T-helper 9 cell (primary cell): ENCODE measurements around the gene MAP4K3.
"Not testable (repeated sequence)": the region's sequence is repeated elsewhere in the genome, so short reads cannot be mapped to it uniquely, and the experiment has no call there.

Experiments
- DNase-seq: peaks from one replicate; pipeline ENCODE4 v3.0.0-alpha.2; 2020

MAP4K3 gene

GRCh38 chr2:39362595-39362994 is 74.5 kb downstream of the MAP4K3 start:
- DNase-seq, result no peak

DNA sequence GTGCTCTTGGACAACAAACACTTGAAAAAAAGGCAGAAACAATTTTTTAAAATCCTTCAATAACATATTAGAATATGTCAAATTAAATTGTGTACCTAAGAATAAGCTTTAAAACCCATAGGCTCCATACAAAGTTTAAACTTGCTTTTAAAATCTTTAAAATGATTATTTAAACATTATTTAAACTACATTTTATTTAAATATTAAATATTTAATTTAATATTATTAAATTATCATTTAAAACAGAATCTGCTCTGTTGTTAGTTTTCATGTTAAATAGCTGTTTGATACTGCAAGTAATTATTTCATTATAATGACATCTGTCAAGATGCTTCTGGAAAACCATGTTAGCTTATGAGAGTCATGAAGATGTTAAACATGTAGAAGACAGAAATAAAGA is 75.6 kb downstream of the MAP4K3 start:
- DNase-seq, result no peak

- DNase-seq, result not testable (repeated sequence)
Observed at GRCh38 chr2:39360342-39360741, 76.7 kb downstream of the MAP4K3 start.

GRCh38 chr2:39359453-39360038 is 77.5 kb downstream of the MAP4K3 start:
- no peak for DNase-seq

- DNase-seq, result no peak
Observed at GRCh38 chr2:39356922-39357639, 80.0 kb downstream of the MAP4K3 start.

GRCh38 chr2:39350658-39351057 is 86.4 kb downstream of the MAP4K3 start:
- DNase-seq, result no peak

GRCh38 chr2:39338502-39338901 is 98.6 kb downstream of the MAP4K3 start:
- DNase-seq, result no peak

DNA sequence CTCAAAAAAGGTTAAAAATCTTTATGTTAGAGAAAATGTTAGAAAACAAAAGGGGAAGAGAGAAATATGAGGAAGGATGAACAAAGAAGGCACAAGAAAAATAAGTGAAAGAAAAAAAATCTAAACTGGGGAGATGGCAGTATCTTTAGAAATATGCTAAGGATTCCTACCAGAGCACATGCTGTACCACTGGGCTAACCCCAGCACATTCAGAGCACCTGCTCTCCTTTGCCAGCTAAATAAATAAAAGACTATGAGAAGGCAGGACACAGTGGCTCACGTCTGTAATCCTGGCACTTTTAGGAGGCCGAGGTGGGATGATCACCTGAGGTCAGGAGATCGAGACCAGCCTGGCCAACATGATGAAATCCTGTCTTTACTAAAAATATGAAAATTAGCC is 101.2 kb downstream of the MAP4K3 start:
- no peak for DNase-seq

DNA sequence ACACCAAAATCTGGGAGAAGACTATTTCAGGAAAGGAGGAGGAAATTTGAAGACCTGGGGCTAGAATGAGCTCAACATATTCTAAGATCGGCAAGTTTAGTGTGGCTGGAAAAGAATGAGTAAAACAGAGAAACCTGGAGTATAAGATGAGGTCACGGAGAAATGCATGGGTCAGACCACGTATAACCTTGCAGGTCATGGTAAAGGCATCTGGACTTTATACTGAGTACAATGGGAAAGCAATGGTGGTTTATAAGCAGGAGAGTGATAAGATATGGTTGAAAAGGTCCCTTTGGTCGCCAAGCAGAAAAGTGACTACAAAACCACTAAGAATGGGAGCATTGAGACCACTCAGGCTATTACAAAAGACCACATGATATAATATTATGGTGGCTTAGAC is 102.1 kb downstream of the MAP4K3 start:
- no peak for DNase-seq

- DNase-seq, result no peak
Observed at GRCh38 chr2:39334529-39334928, 102.6 kb downstream of the MAP4K3 start.

DNA sequence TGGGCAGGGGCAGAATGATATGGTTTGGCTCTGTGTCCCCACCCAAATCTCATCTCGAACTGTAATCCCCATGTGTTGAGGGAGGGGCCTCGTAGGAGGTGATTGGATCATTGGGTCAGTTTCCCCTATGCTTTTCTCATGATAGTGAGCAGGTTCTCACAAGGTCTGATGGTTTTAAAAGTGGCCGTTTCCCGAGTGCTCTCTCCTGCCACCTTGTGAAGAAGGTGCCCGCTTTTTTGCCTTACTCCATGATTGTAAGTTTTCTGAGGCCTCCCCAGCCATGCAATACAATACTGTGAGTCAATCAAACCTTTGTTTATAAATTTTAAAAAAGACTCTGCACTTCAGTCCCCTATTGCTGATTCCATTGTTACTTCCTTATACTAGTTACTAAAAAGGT is 110.4 kb downstream of the MAP4K3 start:
- DNase-seq, result no peak

DNA sequence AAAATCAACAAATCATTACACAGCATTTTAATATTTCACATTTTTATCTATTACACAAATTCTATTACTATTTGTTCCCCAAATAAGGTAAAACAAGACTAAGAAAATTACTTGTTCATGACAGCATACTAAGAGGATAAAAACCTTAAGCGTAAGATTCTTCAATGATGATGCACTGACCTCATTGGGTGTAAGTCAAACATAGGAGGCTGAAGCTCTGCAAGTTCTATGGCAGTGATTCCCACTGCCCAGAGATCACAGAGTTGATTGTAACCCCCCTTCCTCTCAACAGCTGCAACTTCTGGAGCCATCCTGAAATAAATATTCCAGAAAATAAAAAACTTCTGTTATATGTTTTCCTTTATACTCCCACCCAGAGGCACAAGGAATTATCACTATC is 111.1 kb downstream of the MAP4K3 start:
- no peak for DNase-seq

DNA sequence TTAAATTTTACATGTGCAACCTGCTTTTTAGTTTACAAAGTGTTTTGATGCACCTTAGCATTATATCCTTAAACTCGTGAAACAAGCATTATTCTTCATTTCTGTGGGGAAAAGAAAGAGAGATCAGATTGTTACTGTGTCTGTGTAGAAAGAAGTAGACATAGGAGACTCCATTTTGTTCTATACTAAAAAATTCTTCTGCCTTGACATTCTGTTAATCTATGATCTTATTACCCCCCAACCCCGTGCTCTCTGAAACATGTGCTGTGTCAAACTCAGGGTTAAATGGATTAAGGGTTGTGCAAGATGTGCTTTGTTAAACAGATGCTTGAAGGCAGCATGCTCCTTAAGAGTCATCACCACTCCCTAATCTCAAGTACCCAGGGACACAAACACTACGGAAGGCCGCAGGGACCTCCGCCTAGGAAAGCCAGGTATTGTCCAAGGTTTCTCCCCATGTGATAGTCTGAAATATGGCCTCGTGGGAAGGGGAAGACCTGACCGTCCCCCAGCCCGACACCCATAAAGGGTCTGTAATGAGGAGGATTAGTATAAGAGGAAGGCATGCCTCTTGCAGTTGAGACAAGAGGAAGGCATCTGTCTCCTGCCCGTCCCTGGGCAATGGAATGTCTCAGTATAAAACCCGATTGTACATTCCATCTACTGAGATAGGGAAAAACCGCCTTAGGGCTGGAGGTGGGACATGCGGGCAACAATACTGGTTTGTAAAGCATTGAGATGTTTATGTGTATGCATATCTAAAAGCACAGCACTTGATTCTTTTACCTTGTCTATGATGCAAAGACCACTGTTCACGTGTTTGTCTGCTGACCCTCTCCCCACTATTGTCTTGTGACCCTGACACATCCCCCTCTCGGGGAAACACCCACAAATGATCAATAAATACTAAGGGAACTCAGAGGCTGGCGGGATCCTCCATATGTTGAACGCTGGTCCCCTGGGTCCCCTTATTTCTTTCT is 115.7 kb downstream of the MAP4K3 start:
- not testable (repeated sequence) for DNase-seq

DNA sequence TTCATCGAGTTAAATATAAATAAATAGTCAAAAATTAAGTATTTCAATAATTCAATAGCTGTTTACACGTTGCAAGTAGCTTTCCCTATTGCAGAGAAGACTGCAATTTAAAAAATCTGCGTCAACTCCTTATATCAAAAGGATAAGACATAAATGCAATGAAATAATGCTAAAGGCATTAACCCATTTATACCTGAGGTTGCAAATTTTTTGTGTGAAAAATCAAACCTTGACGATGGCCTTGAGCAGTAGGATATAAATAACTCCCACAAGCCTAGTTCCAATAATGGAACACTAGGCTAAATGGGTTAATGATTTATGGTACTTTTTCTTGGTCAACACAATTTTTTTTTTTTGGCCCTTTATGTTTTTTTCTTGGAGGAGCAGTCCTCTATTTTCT is 116.9 kb downstream of the MAP4K3 start:
- no peak for DNase-seq

GRCh38 chr2:39313575-39313974 is 123.5 kb downstream of the MAP4K3 start:
- DNase-seq, result no peak

- no peak for DNase-seq
Observed at GRCh38 chr2:39311469-39311868, 125.6 kb downstream of the MAP4K3 start.

DNA sequence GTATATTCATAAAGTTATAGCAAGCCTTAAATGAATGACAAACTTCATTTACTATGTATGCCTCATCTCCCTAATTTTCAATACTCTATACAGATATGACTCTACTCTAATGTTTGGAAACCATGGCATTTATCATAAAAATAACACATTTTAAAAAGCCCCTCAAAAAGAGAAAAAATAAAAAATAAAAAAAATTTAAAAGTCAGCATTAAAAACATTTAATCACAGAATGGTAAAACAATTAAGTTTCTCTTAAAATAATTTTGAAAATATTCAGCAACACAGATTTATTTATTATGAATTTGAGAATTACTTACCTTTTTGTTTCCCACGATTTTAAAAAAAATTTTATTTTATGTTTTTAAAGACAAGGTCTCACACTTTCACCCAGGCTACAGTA is 128.3 kb downstream of the MAP4K3 start:
- DNase-seq, result no peak

- DNase-seq, result no peak
Observed at GRCh38 chr2:39306626-39307025, 130.5 kb downstream of the MAP4K3 start.

GRCh38 chr2:39304729-39305128 is 132.4 kb downstream of the MAP4K3 start:
- DNase-seq, result no peak

DNA sequence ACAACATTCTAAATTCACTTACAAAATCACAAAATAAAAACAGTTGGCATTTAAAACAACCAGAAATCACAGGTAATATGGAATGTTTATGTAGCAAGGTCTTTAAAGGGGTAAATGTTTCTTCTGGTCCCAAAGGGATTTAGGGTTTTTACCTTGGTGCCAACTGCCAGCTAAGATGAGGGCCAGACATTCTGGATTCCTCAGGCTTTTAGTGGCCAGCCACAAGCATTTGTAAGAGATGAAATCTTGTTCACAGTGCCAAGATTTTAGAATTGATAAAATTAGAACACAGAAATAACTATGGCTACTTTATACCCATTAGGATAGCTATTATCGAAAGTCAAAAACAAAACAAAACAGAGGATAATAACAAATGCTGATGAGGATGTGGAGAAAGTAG is 132.9 kb downstream of the MAP4K3 start:
- no peak for DNase-seq

GRCh38 chr2:39301352-39301751 is 135.7 kb downstream of the MAP4K3 start:
- no peak for DNase-seq

DNA sequence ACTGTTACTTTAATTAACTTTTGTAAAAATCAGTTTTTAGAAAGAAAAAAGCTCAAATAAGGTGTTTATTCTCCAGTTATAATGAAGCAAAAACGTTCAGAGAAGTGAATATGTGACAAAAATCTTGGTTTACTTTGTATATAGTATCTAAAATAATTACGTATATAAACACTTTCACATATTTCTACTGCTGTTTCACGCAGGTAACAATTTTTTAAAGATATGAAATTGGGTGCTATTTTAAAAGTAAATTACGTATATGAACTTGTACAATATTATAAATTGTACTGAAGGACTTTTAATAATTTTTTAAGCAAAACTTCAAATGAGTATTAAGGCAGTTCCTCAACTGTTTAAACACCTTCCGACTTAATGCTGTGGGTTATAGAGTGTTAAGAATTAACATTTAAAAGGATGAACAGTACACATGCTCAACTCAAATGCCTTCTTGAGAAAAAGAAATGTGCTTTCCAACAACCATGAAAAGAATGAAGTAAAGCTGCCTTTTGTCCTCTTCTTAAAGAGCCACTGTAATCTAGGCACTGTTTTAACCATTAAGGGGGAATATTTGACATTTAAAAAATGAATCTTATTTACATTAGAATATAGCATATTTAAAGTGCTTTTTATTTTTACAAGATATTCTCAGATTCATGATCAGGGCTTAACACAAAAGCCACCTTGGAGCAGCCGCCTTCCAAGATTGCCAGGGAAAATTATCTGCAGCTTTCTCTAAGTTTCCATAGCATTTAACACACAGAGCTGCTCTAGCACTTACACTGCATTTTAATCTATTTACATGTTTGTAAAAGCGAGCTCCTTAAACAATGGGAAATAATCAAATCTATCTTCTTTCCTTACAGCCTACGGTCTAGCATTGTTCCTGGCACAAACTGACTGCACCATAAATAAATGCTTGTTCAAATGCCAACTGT is 136.8 kb downstream of the MAP4K3 start:
- DNase-seq, result no peak
